ENCODE data around the gene GRN.
A peak's percentile ranks its signal among the peaks of the same experiment; 100 is the strongest.
"Not testable (repeated sequence)": the region's sequence is repeated elsewhere in the genome, so short reads cannot be mapped to it uniquely, and the experiment has no call there.

Gene GRN

GRCh38 chr17:44346064-44346844 lies 1.2 kb downstream of the GRN start:
- DNase-seq (ENCODE audit: low read depth in 1 of 2, low spot score in 1 of 2), result no peak

GRCh38 chr17:44347206-44348055 lies 2.3 kb downstream of the GRN start:
- not testable (repeated sequence) for DNase-seq (ENCODE audit: low read depth in 1 of 2, low spot score in 1 of 2)

GRCh38 chr17:44348234-44348987 lies 3.3 kb downstream of the GRN start:
- no peak for DNase-seq (ENCODE audit: low read depth in 1 of 2, low spot score in 1 of 2)

GRCh38 chr17:44348988-44349364 lies 3.9 kb downstream of the GRN start:
- no peak for DNase-seq (ENCODE audit: low read depth in 1 of 2, low spot score in 1 of 2)

GRCh38 chr17:44349553-44350070 lies 4.5 kb downstream of the GRN start:
- no peak for DNase-seq (ENCODE audit: low read depth in 1 of 2, low spot score in 1 of 2)

GRCh38 chr17:44350733-44351226 lies 5.7 kb downstream of the GRN start:
- peak; percentile 55 to 61 for DNase-seq (ENCODE audit: low read depth in 1 of 2, low spot score in 1 of 2)

GRCh38 chr17:44351464-44351863 lies 6.4 kb downstream of the GRN start:
- DNase-seq (ENCODE audit: low read depth in 1 of 2, low spot score in 1 of 2), result no peak

- no peak for DNase-seq (ENCODE audit: low read depth in 1 of 2, low spot score in 1 of 2)
Observed at GRCh38 chr17:44351961-44352827, 7.1 kb downstream of the GRN start.

- DNase-seq (ENCODE audit: low read depth in 1 of 2, low spot score in 1 of 2), result no peak
Observed at GRCh38 chr17:44352828-44353671, 7.9 kb downstream of the GRN start.

GRCh38 chr17:44353672-44354331 lies 8.7 kb downstream of the GRN start:
- no peak for DNase-seq (ENCODE audit: low read depth in 1 of 2, low spot score in 1 of 2)

- DNase-seq (ENCODE audit: low read depth in 1 of 2, low spot score in 1 of 2), result peak; percentile 21 to 22
Observed at GRCh38 chr17:44354582-44355561, 9.8 kb downstream of the GRN start.

- DNase-seq (ENCODE audit: low read depth in 1 of 2, low spot score in 1 of 2), result no peak
Observed at GRCh38 chr17:44355642-44356099, 10.6 kb downstream of the GRN start.

GRCh38 chr17:44356241-44356640 lies 11.1 kb downstream of the GRN start:
- no peak for DNase-seq (ENCODE audit: low read depth in 1 of 2, low spot score in 1 of 2)

- no peak for DNase-seq (ENCODE audit: low read depth in 1 of 2, low spot score in 1 of 2)
Observed at GRCh38 chr17:44358066-44358465, 13.0 kb downstream of the GRN start.

GRCh38 chr17:44359006-44359405 lies 13.9 kb downstream of the GRN start:
- no peak for DNase-seq (ENCODE audit: low read depth in 1 of 2, low spot score in 1 of 2)

GRCh38 chr17:44359458-44360143 lies 14.5 kb downstream of the GRN start:
- no peak for DNase-seq (ENCODE audit: low read depth in 1 of 2, low spot score in 1 of 2)

GRCh38 chr17:44360144-44360533 lies 15.0 kb downstream of the GRN start:
- DNase-seq (ENCODE audit: low read depth in 1 of 2, low spot score in 1 of 2), result no peak

Measured in activated CD4-positive, alpha-beta T cell treated with anti-CD3 and anti-CD28 coated beads, Interleukin-2, amount 50 U/mL, for 24 hours (primary cell).